Left lung (tissue), 10 donors: ENCODE results near the gene FAM20A. TPM values are rescaled to one million over a fixed set of nuclear protein-coding genes. Genes with fewer than 3 reads are reported as not detected.

Source experiments
- ATAC-seq: fragments of 200-7000 bp; cut with Tn5 transposase; one replicate; pipeline ENCODE4 v1.9.1; 2020; ENCODE audit warnings: moderate library complexity
- DNase-seq, 4 donors: peaks; one replicate each; pipeline ENCODE4 v3.0.0-alpha.2; 2013 to 2020
- H3K27ac ChIP-seq, 2 donors: fragments of 200-600 bp; sonication (generic) in 1 of 2; one replicate each; pipeline versions ENCODE4 v1.5.0 to v1.8.0; 2020 to 2021
- H3K27me3 ChIP-seq, 2 donors: fragments of 200-600 bp; sonication (generic) in 1 of 2; one replicate each; pipeline versions ENCODE4 v1.5.0 to v1.8.0; 2020 to 2021
- H3K36me3 ChIP-seq, 2 donors: fragments of 200-600 bp; sonication (generic) in 1 of 2; one replicate each; pipeline versions ENCODE4 v1.5.0 to v1.8.0; 2020 to 2021
- H3K4me1 ChIP-seq, 2 donors: fragments of 200-600 bp; one replicate each; pipeline ENCODE4 v1.8.0; 2021
- H3K4me3 ChIP-seq, 2 donors: fragments of 200-600 bp; sonication (generic) in 1 of 2; one replicate each; pipeline versions ENCODE4 v1.5.0 to v1.8.0; 2020 to 2021; ENCODE audit warnings: mild to moderate bottlenecking in 1 of 2
- H3K9me3 ChIP-seq, 2 donors: fragments of 200-600 bp; sonication (generic) in 1 of 2; one replicate each; pipeline versions ENCODE4 v1.5.0 to v1.8.0; 2020 to 2021
- CTCF ChIP-seq, 2 donors: fragments of 200-600 bp; sonication (generic) in 1 of 2; IDR thresholded peaks; one replicate each; pipeline versions ENCODE4 v1.5.0 to v1.8.0; 2021; ENCODE audit warnings: antibody characterized with exemption in 2 of 2
- intact Hi-C, 2 donors: fragments of 100-400 bp; cut with DNase I; formaldehyde crosslinking; loops; one replicate each; pipeline versions ENCODE4 v1.11.2 to v1.14.2; 2022
- polyA plus RNA-seq, 6 donors: library from polyadenylated mRNA; unstranded; fragments of 120-200 nt; gene quantifications; one replicate each; pipeline ENCODE4 v1.2.1, GENCODE V29; 2013; ENCODE audit not compliant: insufficient read length in 6 of 6
- total RNA-seq, 2 donors: library from RNA; stranded (reverse); fragmentation: NEBNext Ultra II Directional; extraction: Animal tissue kit (Norgen Biotek cat#: 25700); gene quantifications; one replicate each; pipeline ENCODE4 v1.2.1, GENCODE V29; 2021
- donor health status: DM: no; HTN: yes; CAD: no.
- donor health status: DM: no; HTN: no; CAD: no.

Gene FAM20A
- total and polyA plus RNA-seq, 8 donors: 3.8 to 85.9 (median 6.0) TPM

DNA sequence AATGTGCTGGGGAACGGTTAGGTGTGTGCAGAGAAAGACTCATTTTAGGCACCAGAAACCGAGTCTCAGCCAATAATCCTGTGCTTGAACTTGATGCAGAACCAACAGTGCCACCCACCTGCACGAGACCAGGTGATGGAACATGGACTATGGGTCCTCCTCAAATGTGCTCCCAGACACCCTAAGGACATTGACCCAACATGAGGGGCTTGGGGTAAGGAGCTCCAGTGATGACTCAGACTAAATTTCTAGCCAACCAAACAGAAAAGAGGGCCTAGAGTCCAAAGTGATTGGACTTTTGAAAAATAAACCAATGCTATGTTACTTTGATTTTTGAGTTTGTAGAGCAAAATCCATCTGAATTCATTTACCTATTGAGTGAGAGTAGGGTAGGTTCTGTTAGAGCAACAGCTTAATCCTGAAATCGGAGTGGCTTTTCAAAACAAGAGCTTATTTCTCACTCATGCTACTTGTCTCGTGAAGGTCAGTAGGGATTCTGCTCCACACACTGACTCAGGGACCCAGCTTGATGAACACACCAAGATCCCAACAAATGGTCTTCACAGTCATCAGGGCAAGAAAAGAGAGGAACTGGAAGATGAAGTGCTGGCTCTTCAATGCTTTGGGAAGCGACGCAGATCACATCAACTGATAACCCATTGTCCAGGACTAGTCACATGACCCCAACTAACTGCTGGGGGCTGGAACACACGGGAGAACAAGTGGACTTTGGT lies 21.8 kb downstream of the FAM20A start:
- Histone ChIP-seq H3K27me3 (no peaks in the 10 kb centered on the region), H3K27ac (peak overlapping the region; percentile 78 to 84), H3K36me3 (no peaks in the 10 kb centered on the region), H3K9me3 (no peaks in the 10 kb centered on the region), H3K4me1 (peaks cover 29 to 71% of the 10 kb centered on the region in 2 donors), H3K4me3 (no peak overlapping the region)
- ATAC-seq (no peak), DNase-seq (no peak)
- intact Hi-C loops: no loop called here
- no peak for TF ChIP-seq CTCF (IDR thresholded peaks at IDR 0.05)

DNA sequence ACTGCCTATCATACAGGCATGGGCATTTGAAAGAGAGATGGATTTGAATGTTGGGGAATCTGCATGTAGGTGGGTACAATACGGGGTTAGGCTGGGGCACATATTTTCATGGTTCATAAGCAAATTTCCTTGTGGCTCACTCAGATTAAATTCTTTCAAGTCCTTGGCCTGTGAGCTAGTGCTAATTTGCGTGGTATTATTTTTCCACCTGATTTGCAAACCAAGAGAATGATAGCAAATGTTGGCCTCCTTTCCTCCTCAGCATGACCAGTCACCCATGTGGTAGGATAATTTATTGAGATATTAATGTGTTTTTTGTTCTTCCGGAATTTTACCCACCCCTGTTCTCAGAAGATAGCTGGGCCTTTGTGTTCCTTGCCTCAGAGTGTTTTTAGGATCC lies 22.9 kb downstream of the FAM20A start:
- DNase-seq (no peak), ATAC-seq (no peak)
- no peaks in the 10 kb centered on the region for H3K9me3 ChIP-seq
- H3K27me3 ChIP-seq: no peaks in the 10 kb centered on the region
- H3K27ac ChIP-seq: peak overlapping the region; percentile 7 to 84
- no peaks in the 10 kb centered on the region for H3K36me3 ChIP-seq
- no peak for TF ChIP-seq CTCF (IDR thresholded peaks at IDR 0.05)
- peaks cover 29 to 76% of the 10 kb centered on the region in 2 donors for H3K4me1 ChIP-seq
- H3K4me3 ChIP-seq: no peak overlapping the region
- intact Hi-C loops: no loop called here

DNA sequence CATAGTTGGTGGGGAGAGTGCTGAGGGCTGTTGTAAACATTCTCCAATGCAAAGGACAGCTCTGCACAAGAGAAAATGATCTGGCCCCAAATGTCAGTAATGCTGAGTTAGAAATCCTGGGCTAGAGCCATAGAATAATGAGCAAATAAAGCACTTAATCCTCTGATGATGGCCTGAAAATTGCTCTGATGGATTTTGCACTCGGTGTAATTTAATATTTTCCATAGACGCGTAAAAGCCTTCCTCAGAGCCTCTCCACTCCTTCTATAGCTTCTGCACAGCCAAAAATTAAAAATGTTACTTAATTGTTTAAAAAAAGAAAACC lies 23.7 kb downstream of the FAM20A start:
- intact Hi-C loops: no loop called here
- no peaks in the 10 kb centered on the region for H3K36me3 ChIP-seq
- ATAC-seq (no peak), DNase-seq (peak in 1 of 4 donors; percentile 75)
- TF ChIP-seq CTCF (IDR thresholded peaks at IDR 0.05): peak in 1 of 2 donors; percentile 4
- peaks cover 33 to 75% of the 10 kb centered on the region in 2 donors for H3K4me1 ChIP-seq
- no peaks in the 10 kb centered on the region for H3K27me3 ChIP-seq
- H3K4me3 ChIP-seq: no peak overlapping the region
- H3K9me3 ChIP-seq: no peaks in the 10 kb centered on the region
- peak overlapping the region in 1 of 2 donors; percentile 42 for H3K27ac ChIP-seq

DNA sequence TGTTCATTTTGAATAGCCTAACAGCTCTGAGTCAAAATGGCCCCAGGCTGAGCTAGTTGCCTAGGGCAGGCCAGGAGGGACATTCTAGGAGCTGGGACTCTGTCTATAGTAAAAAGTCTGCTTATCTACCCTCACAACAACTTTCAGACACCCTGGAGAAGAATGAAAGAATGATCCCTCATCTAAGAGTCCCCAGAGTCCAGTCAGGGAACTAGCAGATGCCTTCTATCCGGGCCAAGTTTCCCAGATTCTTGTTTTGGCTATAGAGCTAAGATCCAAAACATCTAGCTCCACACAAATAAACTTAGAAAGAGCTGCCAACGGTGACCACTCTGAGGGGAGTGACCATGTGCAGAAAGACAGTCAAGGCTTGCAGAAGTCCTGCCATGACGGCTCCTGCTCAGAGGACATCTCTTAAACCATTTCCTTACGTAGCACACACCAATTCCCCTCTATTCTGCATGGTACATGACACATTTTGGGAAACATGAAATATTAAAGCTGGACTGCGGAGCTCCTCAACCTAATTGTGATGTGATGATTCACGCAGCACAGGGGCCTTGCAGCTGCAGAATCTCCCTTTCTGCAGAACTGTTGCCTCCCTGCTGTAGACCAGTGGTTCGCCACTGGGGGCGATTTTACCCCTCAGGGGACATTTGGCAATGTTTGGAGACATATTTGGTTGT lies 24.2 kb downstream of the FAM20A start:
- intact Hi-C loops: no loop called here
- peak; percentile 2 for ATAC-seq
- Histone ChIP-seq H3K9me3 (no peaks in the 10 kb centered on the region), H3K27me3 (no peaks in the 10 kb centered on the region), H3K36me3 (no peaks in the 10 kb centered on the region), H3K27ac (peak overlapping the region; percentile 42 to 48), H3K4me1 (peaks cover 33 to 75% of the 10 kb centered on the region in 2 donors), H3K4me3 (no peak overlapping the region)
- peak in 1 of 2 donors; percentile 11 for TF ChIP-seq CTCF (IDR thresholded peaks at IDR 0.05)
- peak in 2 of 4 donors; percentile 80 to 81 for DNase-seq

DNA sequence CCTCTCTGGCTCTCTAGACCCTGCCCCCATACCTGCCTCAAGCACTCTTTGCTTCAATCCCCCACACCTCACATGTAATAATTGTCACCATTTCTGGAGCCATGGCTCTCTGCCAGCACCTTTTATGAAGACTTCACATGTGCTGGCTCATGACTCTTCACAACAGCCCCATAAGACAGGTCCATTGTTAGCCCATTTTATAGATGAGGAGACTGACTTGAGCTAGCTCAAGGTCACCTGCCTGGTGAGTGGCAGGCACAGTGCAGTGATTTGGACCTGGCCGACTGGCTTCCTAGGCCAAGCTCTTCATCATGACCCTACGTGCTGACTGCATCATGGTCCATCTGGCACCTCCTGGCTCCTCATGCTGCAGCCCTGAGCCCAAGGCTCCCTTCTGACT lies 25.0 kb downstream of the FAM20A start:
- no peaks in the 10 kb centered on the region for H3K9me3 ChIP-seq
- no peak for ATAC-seq
- TF ChIP-seq CTCF (IDR thresholded peaks at IDR 0.05): no peak
- no peak overlapping the region for H3K4me3 ChIP-seq
- H3K4me1 ChIP-seq: peaks cover 31 to 73% of the 10 kb centered on the region in 2 donors
- peak overlapping the region; percentile 42 to 48 for H3K27ac ChIP-seq
- DNase-seq: no peak
- intact Hi-C loops: no loop called here
- H3K27me3 ChIP-seq: no peaks in the 10 kb centered on the region
- no peaks in the 10 kb centered on the region for H3K36me3 ChIP-seq
